CD4-positive, alpha-beta T cell treated with Interleukin-12 subunit alpha and Interleukin-12 subunit beta, for 1 hour (primary cell): ENCODE data around the gene TRIM24.
A peak's percentile ranks its signal among the peaks of the same experiment; 100 is the strongest.
"Not testable (repeated sequence)": the region's sequence is repeated elsewhere in the genome, so short reads cannot be mapped to it uniquely, and the experiment has no call there.

Experiments
- DNase-seq: peaks from one replicate; pipeline ENCODE4 v3.0.0-alpha.2; 2020

The TRIM24 gene

GRCh38 chr7:138495485-138495884, 35.4 kb downstream of the TRIM24 start:
- no peak for DNase-seq

GRCh38 chr7:138499340-138499739, 39.3 kb downstream of the TRIM24 start:
- no peak for DNase-seq

GRCh38 chr7:138500303-138500702, 40.2 kb downstream of the TRIM24 start:
- DNase-seq = not testable (repeated sequence)

- DNase-seq = no peak
Observed at GRCh38 chr7:138500892-138501291, 40.8 kb downstream of the TRIM24 start.

GRCh38 chr7:138502023-138502767, 42.1 kb downstream of the TRIM24 start:
- no peak for DNase-seq

DNA sequence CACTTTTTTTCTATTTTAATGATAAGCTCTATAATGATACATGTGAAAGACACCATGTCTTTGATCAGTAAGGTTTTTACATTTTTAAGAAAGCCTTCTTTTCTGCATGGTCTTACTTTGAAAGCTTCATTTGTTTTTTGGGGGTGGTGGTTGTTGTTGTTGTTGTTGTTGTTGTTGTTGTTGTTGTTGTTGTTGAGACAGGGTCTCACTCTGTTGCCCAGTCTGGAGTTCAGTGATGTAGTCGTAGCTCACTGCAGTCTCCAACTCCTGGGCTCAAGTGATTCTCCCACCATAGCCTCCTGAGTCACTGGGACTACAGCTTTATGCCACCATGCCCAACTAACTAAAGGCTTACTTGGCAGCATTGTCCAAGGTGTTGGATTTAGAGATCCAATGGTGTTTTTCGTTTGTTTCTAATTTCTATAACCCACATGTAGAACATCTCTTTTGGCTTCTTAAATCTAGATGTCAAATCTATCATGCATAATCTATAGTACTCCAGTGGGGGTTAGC, 45.4 kb downstream of the TRIM24 start:
- DNase-seq = no peak

DNA sequence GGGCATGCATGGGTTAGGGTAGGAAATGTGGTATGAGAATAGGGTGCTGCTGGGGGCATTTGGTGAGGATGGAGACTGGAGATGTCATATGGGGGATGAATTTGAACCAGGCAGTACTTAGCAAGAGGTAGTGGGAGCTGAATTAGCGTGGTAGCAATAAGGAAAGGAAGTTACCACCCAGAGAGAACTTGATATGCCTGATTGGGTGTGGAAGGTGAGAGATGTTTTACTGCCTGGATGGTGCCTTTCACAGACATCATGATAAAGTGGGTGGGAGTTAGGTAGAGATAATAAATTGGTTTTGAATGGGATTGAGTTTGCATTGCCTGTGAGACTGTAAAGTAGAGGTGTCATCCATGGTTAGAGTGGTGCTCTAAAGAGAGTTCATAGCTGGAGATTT, 46.7 kb downstream of the TRIM24 start:
- no peak for DNase-seq

GRCh38 chr7:138510003-138510402, 49.9 kb downstream of the TRIM24 start:
- DNase-seq = no peak

- DNase-seq = no peak
Observed at GRCh38 chr7:138512092-138512858, 52.2 kb downstream of the TRIM24 start.

DNA sequence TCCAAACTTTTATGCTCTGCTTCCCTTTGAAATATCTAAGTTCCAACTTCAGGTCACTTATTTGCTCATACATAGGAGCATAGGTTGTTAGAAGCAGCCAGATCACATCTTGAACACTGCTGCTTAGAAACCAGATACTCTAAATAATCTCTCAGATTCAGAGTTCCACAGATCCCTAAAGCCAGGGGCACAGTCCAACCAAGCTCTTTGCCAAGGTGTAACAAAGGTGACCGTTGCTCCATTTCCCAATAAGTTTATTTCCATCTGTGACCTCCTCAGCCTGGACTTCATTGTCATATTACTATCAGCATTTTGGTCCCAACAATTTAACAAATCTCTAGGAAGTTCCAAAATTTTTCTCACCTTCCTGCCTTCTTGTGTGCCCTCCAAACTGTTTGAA, 52.8 kb downstream of the TRIM24 start:
- DNase-seq = no peak

- DNase-seq = no peak
Observed at GRCh38 chr7:138513344-138513871, 53.3 kb downstream of the TRIM24 start.

DNA sequence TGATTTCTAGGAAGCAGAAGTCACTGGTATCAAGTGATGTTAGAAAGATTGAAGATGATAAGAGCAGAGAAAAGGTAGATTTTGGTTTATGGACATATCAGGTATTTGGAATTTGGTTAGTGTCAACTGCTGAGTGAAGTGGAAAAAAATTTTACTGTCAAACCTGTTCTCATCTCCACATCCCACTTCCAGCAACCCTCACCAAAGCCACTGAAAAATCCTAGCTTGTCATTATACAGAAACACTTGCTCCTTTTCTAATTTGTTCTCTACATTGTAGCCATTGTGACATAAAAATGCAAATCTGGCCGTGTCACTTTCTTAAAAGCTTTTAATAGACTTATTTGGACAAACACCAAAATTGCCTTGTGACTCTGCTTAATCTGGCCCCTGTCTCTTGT, 54.0 kb downstream of the TRIM24 start:
- DNase-seq = no peak

- no peak for DNase-seq
Observed at GRCh38 chr7:138515001-138515528, 55.0 kb downstream of the TRIM24 start.

GRCh38 chr7:138519061-138519798, 59.2 kb downstream of the TRIM24 start:
- DNase-seq = no peak

- DNase-seq = no peak
Observed at GRCh38 chr7:138520742-138521141, 60.7 kb downstream of the TRIM24 start.

- DNase-seq = no peak
Observed at GRCh38 chr7:138521837-138522461, 61.9 kb downstream of the TRIM24 start.

GRCh38 chr7:138524259-138524658, 64.2 kb downstream of the TRIM24 start:
- DNase-seq = no peak

DNA sequence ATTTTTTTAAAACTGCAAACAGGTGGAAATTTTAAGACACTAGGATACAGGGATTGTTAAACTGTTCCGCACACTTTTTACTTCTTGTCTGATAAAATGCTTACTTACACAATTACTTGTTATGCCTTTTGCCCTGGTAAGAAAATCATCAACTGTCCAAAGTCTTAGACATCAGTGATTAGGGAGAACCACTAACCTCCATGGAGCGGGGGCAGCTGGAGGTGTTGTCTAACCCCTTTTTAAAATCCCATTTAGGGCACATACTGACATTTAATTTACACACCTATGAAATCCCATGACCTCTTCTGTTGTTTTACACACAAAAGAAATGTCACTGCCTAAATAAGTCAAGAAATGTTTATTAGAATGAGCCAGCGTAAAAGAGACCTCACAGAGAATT, 65.7 kb downstream of the TRIM24 start:
- DNase-seq = no peak

DNA sequence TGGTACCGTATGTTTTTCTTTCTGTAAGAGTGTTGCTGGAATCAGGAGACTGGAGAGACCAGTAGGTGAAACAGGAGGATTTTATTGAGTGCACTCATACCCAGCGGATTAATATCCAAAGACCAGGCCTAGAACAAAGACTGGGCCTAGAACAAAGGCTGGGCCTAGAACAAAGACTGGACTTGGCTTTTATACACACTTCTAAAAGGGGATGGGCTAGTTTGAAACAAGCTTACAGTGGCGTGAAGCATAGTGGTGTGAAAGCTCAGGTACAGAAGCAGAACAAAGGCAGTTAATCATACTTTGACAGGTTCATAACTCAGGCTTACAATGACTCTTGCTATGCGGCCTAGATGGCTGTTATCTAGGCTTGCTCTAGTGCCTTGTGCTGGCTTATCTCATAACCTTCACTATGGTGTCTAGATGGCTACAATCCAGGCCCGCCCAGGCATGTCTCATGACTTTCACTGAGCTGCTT, 67.7 kb downstream of the TRIM24 start:
- DNase-seq = peak; percentile 15

- not testable (repeated sequence) for DNase-seq
Observed at GRCh38 chr7:138536833-138537232, 76.8 kb downstream of the TRIM24 start.

DNA sequence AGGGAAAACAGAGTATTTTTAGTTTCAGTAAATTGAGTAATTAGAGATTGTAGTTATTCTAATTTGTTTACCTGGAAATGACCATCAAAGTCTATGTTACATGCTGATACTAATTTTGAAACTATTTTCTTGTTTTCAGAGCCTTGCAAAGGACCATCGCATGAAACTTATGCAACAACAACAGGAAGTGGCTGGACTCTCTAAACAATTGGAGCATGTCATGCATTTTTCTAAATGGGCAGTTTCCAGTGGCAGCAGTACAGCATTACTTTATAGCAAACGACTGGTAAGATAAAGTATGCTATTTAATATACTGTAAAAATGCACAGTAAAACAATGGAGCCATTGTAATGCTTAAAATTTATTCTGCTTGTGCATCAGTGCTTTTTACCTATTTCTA, 78.5 kb downstream of the TRIM24 start:
- DNase-seq = no peak

GRCh38 chr7:138538997-138539644, 79.1 kb downstream of the TRIM24 start:
- no peak for DNase-seq
